Hematopoietic multipotent progenitor cell (in vitro differentiated cells): ENCODE data around the gene KIAA1328. TPM values are rescaled to one million over a fixed set of nuclear protein-coding genes. Genes with fewer than 3 reads are reported as not detected.

ENCODE experiments used
- DNase-seq, 3 donors: peaks; one replicate each; pipeline ENCODE4 v3.0.0-alpha.2; 2011 to 2015; ENCODE audit warnings: low read depth in 2 of 3, low spot score in 2 of 3
- total RNA-seq: library from RNA; depleted of rRNA; stranded (reverse); fragments of >200 nt; gene quantifications from one replicate; pipeline ENCODE4 v1.2.3, GENCODE V29; 2012

Gene KIAA1328
- total RNA-seq, 1 donor, result 8.9 TPM

DNA sequence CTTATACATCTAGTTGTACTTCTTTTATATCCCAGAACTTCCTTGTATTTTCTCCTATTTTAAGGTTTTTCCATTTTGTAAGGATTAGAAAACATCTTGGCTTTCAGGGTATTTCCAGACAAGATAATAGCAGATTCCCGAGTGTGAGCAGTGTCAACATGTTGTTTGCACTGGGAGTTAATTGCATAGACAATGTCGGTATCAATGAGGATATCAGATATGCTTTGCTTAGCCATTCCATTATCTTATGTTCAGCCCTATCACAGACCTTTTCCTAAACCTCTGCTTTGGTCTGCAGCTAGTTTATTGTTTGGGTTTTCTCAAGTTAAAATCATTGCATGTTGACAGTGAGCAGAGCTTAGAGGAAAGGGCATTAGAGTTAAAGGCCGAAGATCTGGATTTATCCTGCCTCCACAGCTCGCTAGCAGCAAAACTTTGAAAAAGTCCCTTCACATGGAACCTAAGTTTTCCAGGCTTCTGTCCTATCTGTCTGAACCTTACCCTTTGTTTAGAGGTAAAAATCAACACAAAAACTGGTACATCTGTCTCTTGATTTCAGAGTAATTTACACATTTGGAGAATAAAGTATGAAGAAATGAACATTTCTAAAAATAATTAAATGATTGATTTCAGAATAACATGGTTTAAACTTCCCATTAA is 355.4 kb downstream of the KIAA1328 start:
- no peak for DNase-seq

DNA sequence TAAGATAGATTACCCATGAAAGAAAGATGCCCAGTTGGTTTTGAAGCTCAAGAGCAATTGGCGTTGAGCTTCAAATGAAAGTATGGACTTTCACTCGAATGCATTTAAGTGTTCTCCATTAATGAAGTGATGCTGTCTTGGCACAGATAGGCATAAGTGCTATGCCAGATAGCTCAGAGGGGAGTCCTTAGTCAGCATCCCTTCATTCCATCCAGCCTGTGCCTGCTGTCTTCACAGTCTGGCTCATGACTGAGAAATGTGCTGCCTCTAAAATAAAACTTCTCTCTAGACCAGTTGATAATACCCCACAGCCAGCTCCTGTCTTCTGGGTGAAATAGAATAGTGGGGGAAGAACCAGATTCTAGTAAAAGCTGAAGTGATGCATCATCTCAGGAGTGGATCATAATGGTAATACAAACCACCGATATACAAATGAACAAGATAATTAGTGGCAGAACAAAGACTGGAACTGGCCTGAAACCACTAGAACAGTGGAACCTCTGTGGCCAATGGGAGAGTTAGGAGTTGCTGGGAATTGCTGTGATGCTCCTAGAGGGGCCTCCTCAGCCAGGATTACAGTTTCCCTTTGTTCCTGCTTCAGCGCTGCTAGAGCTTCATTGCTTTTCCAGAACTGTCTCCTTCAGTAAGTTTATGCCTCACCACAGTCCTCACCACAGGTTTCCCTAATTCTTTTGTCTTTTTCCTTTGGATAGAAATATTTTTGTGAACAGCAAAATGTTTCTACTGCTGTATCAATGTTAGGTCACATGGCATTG is 359.3 kb downstream of the KIAA1328 start:
- DNase-seq, result no peak

DNA sequence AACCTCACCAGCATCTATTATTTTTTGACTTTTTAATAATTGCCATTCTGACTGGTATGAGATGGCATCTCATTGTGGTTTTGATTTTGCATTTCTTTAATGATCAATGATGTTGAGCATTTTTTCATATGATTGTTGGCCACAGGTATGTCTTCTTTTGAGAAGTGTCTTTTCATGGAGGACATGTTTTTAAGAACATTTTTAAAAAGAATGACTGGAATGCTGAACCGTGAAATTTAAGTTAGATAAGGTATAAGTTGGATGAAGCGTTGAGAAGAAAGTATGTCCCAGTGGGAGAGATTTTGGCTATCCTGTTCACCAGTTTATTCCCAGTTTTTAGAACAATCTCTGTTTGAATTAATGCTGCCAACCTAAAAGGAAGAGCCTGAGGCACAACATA is 370.8 kb downstream of the KIAA1328 start:
- no peak for DNase-seq

DNA sequence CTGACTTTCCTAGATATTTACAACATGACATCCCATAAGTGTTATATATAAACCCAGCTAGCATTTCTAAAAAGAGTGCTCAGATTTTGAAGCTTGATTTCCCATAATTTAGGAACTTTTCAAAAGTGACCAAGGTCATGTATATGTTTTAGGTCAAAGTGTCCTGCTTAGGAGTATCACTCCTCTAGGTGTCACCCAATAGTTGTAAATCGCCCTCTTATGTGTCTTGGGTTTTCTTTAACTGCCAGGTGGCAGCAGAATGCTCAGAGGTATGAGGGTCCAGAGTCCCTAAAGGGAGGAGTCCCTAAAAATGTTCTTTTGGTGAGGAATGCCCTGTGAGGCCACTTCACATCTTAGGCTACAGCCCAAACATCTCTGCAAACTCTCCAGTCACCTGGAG is 378.4 kb downstream of the KIAA1328 start:
- DNase-seq, result no peak

DNA sequence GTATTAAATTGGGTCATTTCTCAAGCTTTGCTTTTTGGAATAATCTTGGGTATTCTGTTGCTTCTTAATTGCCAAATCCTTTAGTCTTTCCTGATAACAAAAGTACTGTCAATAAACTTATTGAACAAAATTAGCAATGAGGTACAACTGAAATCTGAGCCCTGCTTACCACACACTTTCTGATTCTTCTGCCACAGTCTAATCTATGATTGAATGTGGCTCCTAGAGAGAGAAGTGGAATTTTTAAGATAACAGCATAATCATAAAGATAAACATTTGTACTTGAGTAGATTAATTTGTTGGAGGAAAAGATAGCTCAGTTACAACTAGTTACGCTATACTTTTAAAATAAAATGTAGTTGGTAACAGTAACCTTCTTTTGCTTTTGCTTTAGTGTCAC is 381.9 kb downstream of the KIAA1328 start:
- DNase-seq, result no peak

DNA sequence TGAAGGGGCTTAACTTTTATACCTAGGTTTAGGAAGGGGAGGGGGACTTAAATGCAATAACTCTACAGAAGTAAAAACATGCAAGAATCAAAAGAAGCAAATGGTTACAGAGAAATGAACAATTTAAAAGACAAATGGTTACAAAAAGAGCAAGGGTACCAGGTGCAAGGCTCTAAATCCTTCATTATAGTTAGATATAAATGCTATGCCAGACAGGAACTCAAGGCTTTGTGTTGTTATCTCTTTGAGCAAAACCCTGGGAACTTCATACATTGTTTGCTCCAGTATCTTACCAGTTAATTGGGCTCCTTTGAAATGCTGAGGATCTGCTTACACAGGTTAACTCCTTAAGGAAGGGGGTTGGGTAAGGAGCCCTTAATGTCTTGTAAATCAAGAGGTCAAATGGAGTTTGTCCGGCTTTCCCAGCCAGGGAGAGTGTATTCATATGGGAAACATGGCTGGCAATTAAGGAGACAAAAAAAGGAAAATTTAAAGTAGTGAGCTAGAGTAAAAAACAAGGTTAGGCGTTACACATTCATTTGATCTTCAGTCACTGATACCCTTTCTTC is 389.2 kb downstream of the KIAA1328 start:
- no peak for DNase-seq

DNA sequence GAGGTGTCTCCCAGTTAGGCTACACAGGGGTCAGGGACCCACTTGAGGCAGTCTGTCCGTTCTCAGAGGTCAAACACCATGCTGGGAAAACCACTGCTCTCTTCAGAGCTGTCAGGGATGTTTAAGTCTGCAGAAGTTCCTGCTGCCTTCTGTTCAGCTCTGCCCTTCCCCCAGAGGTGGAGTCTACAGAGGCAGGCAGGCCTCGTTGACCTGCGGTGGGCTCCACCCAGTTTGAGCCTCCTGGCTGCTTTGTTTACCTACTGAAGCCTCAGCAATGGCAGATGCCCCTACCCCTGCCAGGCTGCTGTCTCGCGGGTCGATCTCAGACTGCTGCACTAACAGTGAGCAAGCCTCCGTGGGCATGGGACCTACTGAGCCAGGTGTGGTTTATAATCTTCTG is 390.3 kb downstream of the KIAA1328 start:
- DNase-seq, result no peak

DNA sequence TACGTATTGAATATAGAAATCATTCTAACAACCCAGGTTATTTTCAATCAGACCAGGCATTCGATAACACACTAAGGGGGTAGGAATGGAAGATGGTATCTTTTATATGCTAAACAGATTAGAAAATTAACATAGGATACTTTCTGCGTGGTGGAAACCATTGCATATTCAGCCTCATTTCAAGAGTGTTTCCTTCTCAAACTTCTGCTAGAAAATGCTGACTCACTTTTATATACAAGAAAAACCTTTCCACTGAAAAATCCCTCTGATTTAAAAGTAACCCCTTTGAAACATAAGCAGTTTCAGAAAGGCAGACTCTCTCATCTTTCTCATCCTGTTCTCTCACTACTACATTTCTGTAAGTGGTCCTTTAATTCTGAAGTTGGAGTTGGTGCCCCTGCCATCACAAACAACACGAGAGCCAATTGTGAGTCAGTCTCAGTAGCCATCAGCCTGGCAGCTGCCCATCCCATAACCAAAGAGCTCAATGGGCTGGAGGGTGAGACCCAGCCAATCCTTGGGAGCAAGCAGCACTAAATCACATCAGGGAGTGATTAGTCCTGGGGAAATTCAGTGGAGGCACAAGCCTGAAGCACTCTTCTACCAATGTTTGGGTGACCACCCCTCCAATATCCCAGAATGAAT is 393.5 kb downstream of the KIAA1328 start:
- no peak for DNase-seq

DNA sequence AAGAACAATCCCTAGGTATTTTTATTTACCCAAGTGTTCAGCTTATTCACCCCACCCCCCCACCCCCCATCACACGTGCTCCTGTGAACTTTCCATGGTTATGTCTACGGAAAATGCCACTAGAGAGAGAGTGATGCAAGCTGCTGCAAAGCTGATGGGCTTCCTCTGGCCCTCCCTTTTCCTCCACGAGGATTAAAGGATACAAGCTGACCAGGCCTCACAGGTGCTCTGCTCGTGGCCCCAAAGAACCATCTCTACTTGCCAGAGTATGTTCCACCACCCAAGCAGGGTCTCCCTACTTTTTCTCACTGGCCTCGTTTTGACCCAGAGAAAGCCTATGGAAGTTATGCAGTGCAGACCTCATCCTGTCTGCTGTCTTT is 394.1 kb downstream of the KIAA1328 start:
- no peak for DNase-seq

DNA sequence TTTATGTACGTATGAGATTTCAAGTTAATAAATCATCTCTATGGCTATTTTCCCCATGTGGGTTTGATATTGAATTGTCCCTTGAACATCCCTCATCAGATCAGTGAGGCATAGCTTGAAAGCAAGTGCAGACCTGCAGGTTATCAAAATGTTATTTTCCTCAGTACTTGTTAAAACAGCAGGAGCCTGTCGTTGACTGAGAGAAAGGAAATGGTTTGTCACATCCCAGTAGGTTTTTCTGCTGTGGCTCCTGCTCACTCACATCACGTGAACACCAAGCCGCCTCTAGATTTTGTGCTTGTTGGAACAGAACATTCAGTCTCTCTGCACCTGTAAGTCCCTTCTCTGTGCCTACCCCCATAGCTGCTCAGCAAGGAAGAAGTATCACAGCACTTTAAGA is 396.4 kb downstream of the KIAA1328 start:
- DNase-seq, result no peak

DNA sequence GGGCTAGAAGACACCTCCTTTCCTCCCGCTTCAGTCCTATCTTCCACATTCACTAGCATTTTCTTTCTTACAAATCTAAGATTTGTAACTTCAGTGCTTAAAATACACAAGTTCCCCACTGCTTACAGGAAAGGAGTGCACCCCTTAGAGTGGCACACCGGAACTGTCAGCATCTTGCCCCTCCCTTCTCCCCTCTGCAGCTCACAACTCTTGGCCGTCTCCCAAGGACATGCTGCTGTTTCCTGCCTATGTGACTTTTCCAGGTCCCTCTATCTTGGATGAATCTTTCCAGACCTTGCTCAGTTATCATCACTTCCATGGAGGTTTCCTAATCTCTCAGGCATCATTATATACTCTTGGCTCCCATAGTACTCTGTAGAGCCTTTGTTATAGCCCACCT is 401.8 kb downstream of the KIAA1328 start:
- no peak for DNase-seq

DNA sequence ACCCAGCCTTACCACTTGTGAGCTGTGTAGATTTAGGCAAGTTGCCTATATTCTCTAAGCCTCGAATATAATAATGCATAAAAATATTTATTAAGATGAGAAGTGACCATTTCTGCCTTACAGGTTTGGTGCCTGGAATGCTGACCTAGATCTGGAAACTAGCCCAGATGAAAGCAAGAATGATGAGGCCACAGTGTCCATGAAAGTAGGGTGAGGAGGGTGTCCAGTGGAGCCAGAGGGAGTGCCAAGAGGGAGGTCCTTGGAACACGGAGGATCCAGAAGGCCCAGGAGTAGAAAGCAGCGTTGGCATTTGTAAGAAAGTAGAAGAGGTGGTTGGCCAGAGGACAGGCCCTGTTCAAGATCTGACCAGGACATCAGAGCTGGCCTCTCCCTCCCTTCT is 402.3 kb downstream of the KIAA1328 start:
- DNase-seq, result no peak

DNA sequence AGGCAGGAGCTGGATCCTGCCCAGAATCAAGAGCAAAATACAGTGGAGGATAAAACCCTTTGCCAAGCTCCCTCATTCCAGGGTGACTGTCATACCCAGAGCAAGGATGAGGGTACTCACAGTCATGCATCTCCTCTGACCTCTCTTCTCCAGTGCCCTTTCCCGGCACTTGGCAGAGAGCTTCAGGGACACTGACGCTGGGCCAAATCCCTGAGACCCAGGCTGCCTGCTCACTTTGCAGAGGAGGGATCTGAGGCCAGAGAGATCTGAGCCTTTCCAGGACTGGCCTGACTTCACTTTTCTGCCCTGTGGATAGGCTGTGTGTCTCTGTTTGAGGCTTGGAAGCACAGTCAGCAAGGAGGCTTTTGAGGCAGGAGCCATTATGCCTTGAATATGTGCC is 406.7 kb downstream of the KIAA1328 start:
- DNase-seq, result no peak

DNA sequence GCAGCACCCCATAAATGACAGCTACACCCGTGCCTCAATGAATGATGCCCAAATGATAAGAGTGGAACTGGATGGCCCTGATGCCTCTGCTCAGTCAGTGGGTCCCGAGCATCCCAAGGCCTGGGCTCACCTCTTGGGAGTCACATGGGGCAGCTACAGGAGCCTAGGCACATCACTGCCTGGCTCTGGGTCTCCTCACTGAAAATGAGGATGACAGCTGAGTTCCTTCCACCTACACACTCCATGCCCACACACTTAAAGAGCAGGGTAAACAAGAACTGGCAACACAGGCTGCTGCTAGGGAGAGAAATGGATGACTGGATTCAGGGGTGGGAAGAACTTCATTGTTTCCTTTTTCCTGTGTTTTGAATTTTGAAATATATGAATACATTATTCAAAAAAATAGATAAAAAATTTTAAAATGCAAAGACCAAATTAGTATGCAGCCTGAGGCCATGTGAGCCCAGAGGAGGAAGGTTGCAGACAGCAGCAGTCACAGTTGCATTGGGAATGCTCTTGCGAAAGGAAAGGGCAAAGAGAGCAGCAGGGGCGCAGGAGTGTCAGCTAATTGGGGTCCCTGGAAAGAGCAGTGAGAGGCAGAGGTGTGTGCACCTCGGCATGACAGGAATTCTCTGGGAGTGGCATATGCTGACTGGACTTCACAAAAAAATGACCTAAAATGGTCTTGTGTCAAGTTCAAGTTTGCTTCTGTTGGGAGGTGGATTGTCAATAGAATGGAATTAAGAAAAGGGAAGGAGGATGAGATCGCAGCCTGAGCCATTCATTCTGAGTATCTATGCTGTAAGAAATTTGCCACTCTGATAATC is 409.6 kb downstream of the KIAA1328 start:
- DNase-seq, result no peak

DNA sequence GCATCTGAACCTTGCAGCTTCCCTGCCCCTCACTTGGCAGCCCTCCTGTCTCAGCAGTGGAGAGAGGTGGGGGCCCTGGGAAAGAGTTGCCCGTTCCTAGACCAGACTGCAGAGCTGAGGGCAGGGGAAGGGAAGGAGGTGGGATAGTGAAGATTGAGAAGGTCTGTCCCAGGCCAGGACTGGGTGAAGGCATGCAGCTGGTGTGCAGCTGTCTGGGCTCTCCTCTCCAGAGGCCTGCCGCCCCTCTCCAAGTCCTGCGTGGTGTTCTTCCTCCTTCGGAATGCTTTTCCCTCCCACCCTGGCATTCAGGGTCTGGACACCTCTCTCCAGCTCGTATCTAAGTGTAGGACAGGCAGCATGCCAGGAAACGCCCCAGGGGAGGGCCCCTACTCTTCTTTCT is 413.2 kb downstream of the KIAA1328 start:
- no peak for DNase-seq

DNA sequence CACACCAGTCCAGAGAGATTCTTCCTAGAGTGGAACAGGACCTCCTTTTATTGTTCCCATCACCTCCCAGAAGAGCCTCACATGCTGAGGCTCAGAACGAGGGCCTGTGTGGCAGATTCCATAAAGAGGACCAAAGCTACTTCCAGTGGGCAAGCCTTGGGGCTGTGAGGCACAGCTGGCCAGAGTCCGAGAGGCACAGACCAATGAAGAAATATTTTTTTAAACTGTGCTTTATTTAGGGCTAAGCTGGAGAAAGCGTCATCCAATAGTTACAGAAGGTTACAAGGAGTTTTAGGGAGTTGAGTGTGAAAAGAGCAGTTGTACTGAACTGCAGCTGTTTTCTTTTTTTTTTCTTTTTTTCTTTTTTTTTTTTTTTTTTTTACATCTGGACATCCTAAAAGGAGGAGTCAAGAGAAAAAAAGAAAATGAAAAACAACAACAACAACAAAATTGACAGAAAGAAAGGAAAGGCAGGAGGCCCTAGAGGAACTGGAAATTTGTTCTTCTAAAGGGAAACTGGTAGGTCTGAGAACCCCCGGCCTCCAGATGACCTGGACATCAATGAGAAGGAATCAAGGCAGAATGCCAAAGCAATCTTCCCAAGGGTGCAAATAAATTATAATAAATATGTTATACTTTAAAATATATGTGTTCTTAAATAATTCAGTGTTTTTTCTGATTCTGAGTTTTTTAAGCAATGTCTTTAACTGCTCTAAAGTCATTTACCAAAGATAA is 414.1 kb downstream of the KIAA1328 start:
- no peak for DNase-seq

DNA sequence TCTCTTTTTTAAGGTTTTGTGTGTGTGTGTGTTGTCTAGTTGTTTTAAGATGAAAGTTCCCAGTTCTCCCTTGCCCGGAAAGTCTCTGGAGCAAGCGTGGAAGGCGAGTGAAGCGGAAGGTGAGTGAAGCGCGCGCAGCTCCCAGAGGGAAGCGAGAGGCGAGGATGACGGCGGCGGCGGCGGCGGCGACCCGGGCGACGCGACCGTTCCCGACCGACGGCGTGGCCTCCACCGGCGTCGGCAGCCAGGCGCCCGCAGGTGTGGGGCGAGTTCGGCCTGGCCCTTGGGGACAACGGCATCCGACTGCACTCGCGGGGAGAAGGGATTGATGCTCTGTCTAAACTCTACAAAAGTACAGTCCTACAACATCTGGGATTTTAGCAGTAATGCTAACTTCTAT is 414.8 kb downstream of the KIAA1328 start:
- no peak for DNase-seq

DNA sequence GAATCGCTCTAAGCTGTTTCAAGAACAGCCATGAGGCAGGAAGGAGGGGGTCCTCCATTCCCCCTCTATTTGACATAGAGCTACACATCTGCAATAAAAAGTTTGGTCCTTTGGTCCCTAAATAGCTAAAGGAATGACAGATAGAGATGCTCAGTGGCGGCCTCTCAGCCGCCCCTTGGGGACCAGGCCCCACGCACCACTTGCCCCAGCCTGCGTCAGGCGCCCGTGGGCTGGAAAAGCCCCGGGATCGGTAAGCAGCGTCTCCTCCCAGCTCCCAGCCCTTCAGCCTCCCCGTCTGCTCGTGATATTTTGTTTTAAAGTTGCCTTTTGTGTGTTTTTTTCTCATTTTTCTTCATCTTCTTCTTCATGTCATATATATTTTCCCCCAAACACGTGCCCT is 415.7 kb downstream of the KIAA1328 start:
- DNase-seq, result no peak

DNA sequence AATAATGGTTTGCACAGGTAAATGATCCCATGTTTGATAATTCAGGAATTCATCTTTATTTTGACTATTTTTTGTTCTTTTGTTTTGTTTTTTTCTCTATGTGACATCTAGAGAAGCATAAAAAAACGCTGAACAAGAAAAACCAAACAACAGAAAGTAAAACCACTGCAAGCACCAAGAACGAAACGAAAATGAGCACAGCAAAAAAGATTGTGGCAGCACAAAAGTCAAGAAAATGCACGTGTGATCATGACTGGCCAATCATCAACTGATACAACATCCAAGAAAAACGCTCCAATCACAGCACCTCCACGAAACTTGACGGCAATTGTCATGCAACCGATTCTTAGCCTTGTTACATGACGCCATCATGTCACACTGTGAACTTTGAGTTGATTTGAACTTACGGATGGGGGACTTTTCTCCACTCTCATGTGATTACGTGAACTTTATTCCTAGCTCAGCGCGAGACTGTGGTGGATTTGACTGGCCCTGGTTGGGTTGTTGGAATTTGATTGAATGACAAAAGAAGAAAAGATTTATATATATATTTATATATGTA is 417.9 kb downstream of the KIAA1328 start:
- DNase-seq, result no peak
